ENCODE results near the gene MGAT4A.

- TF ChIP-seq, protein P1, sequence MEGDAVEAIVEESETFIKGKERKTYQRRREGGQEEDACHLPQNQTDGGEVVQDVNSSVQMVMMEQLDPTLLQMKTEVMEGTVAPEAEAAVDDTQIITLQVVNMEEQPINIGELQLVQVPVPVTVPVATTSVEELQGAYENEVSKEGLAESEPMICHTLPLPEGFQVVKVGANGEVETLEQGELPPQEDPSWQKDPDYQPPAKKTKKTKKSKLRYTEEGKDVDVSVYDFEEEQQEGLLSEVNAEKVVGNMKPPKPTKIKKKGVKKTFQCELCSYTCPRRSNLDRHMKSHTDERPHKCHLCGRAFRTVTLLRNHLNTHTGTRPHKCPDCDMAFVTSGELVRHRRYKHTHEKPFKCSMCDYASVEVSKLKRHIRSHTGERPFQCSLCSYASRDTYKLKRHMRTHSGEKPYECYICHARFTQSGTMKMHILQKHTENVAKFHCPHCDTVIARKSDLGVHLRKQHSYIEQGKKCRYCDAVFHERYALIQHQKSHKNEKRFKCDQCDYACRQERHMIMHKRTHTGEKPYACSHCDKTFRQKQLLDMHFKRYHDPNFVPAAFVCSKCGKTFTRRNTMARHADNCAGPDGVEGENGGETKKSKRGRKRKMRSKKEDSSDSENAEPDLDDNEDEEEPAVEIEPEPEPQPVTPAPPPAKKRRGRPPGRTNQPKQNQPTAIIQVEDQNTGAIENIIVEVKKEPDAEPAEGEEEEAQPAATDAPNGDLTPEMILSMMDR (IDR thresholded peaks at IDR 0.05): no peak
- TF ChIP-seq POLR2A (IDR thresholded peaks at IDR 0.05): no peak
These were observed 8.1 kb upstream of the MGAT4A start for GRCh38 chr2:98739020-98739419.

All from vagina (tissue), 2 donors.